GM19372 (cell line): ENCODE measurements around the gene BPIFB6.
"Not testable (repeated sequence)": the region's sequence is repeated elsewhere in the genome, so short reads cannot be mapped to it uniquely, and the experiment has no call there.

Experiments used
- ATAC-seq: cut with Tn5 transposase; IDR thresholded peaks from one replicate; pipeline ENCODE4 v1.9.1; 2021; ENCODE audit warnings: mild to moderate bottlenecking, low read depth, moderate library complexity; ENCODE audit not compliant: unreplicated experiment

Gene BPIFB6

DNA sequence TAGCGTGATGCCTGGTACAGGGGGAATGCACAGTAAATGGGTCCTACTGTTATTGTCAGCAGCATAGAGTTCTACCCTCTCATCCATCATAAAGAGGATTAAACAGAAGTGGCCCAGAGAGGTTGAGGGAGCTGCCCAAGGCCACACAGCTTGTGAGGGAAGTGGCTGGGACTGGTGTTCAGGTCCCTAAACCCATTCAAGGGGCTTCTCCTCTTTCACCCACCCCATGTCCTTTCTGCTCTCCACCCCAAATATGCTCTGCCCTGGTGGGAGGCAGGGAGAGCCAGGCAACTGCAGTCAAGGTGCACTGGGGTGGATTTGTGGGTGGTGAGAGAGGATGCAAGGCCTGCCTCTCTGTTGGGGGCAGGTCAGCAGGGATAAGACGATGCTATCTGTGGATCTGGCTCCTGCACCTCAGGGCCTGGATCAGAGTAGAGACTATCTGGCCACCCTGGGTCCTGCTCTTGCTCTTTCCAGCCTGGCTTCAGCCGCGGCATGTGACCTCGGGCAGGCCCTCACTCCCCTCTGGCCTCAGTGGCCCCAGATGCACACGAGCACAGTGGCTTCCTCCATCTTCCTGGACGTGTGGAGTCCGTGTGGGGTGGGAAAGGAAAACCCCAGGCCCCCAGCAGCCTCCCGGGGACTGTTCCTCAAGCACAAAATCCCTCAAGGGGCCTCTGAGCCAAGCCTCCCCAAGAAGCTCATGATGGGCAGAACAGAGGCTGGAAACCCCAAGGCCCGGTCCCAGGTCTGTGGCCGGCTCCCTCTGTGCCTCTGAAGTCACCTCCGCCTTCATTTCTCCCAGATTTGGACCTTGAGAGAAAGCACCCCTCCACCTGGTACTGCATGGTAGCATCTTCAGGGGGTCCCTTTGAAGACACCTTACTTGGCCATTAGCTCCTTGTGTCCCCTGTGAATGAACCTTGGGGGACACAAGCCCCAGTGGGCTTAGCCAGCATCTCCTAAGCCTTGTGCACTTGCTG lies 3.4 kb upstream of the BPIFB6 start:
- no peak for ATAC-seq

DNA sequence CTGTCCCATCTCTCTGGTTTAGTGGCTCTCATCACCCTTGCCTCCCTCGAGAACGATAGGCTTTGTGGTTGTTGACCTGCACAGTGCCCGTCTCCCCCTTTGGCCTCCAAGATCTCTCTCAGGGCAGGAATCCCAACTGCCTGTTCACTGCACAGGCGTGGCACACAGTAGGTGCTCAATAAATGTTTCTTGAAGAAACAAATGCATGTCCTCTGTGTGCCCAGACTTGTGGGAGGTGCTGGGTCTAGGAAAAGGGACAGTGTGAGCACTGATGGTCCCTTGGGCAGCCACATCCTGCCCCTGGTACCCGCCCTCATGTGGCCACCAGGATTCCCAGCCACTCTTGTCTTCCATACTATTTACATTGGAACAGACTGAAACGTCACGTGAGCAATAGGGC lies 2.6 kb upstream of the BPIFB6 start:
- no peak for ATAC-seq

DNA sequence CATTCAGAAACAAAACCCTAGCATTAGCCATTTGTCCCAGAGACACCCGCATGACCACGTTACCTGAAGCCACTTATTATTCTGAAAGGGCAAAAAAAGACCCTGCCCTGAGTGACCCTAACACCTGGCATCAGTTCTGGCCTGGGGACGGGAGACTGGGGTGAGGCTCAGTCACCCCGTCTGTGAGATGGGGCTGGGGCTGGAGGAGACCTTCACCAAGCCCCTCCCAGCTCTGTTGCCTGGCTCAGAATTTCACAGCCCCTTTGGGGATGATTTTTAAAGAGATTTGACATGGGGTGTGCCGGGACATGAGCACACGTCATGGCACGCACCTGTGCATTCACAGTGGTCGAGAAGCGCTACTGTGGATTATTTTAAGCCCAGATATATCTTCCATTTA lies 1.4 kb upstream of the BPIFB6 start:
- no peak for ATAC-seq

DNA sequence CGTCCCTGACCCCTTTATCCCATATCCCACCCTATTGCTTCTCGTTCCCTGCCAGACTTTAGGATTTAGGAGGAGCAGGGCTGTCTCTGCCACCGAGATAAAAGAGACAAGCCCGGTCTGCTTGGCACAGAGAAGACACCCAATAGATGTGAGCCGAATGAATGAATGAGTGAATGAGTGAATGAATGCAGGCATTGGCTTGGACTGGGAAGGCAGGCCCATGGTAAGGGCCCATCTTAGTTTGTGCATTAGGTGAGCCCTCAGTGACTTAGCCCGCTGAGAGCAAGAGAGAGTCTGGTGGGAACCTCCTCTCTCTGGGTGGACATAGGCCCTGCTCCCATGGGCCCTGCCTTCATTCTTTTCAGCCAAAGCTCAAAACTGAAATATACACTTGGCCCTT lies 879 bp upstream of the BPIFB6 start:
- ATAC-seq, result no peak

DNA sequence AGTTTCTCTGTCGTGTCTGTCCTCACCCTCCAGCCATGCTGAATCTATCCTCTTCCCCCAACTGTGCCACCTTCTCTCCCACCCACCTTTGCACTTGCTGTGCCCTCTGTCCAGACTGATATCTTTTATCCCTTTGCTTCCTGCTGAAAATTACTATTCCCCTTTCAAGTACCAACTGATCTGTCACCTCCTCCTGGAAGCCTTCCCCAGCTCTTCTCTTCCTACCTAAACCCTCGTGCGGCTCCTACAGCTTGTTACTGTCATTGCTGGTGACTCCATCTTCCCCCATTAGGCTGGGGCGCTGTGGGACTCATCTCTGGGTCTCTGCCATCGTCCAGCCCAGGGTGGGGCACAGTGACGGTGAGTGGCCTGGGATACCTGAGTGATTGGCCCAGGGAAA lies 1.1 kb downstream of the BPIFB6 start:
- ATAC-seq, result no peak

DNA sequence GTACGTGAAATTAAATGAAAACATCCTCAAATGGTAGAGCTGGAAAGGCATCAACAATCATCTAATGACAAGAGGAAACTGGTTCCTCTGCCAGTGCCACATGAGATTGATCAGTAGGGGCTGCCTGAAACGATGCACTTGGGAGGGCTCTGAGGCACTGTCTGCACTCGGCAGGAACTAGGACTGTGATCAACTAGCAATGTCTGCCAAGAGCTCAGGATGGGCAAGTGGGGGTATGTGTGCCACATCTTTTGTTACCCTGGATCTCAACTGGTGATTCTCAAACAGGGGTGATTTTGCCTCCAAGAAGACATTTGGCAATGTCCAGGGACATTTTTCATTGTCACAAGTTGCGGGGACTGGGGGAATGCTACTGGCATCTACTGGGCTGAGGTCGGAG lies 1.9 kb downstream of the BPIFB6 start:
- ATAC-seq, result no peak

DNA sequence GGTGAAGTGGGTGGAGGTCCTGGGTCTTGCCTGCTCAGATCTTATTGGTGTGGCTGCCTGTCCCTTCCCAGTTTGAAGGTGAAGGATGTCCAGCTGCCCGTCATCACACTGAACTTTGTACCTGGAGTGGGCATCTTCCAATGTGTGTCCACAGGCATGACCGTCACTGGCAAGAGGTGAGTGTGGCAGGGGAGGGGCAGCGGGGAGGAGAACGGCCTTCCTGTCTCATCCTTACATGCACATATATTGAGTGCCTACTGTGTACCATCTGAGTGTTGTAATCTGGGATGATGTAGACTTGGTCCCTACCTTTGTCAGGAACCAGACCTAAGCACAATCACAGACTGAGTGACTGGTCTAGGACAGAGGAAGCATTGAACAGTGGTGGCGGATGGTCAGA lies 2.7 kb downstream of the BPIFB6 start:
- no peak for ATAC-seq

DNA sequence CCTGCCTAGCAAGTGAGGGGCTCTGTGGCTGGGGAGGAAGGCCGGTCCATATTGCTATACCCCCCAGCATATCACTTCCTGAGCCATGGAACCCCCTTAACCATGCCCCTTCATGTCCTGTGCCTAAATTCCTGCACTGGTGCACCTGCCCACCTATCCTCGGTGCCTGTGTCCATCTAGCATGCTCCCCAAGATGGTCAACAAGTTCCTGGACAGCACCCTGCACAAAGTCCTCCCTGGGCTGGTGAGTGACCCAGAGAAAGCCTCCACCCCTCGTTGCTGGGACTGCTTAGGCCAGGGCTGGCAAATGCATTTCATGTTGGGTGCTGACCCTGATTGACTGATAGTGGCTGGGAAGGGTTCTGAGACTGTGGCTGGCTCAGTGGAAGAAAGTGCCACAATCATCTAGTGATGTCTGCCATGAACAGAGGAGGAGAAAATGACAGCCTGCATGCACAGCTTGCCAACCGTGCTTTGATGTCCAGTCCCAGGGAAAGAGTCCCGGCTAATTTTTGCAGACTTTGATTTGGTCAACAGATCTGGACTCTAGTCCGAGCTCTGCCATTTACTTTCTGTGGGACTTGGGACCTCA lies 3.5 kb downstream of the BPIFB6 start:
- ATAC-seq, result no peak

DNA sequence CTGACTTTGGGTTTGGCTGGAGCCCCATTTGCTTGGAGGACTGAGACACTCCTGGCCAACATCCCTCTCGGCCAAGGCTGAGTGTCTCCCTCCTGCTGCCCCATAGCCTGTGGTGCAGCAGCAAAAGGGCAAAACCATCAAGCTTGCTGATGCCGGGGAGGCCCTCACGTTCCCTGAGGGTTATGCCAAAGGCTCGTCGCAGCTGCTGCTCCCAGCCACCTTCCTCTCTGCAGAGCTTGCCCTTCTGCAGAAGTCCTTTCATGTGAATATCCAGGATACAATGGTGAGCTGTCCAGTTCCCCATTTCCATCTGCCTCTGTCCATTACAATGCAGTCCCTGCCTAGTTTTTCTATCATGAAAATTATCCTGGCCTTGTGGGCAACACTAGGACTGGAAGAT lies 6.0 kb downstream of the BPIFB6 start:
- no peak for ATAC-seq

DNA sequence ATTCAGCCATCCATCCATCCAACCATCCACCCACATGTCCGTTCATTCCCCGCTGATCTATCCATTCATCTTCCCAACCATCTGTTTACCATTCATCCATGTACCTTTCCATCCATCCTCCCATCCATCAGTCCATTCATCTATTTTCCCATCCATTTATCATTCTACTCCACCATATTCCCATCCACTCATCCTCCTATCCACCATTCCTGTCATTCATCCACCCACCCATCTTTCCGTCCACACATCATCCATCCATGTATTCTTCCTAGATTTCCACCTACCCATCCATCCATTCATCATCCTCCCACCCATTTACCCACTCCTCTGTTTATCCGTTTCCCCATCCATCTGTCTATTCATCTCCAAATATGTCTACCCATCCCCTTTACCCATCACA lies 6.8 kb downstream of the BPIFB6 start:
- ATAC-seq, result no peak

DNA sequence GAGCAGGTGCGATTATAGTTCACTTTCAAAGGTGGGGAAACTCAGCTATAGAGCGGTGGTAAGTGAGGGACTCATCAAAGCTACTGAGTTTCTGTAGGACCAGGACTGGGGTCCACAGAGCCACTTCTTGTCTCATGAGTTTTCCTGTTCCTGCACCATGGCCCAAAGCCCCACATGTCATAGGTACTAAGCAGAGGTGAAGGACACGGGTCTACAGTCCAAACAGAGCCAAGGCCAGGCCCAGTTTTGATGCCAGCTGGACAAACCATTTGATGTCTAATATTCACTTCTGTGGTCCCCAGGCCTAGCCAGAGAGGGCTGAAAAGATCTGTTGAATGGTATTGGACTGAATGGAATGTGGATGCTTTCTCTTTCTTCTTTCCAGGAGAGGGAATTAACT lies 11.0 kb downstream of the BPIFB6 start:
- no peak for ATAC-seq

DNA sequence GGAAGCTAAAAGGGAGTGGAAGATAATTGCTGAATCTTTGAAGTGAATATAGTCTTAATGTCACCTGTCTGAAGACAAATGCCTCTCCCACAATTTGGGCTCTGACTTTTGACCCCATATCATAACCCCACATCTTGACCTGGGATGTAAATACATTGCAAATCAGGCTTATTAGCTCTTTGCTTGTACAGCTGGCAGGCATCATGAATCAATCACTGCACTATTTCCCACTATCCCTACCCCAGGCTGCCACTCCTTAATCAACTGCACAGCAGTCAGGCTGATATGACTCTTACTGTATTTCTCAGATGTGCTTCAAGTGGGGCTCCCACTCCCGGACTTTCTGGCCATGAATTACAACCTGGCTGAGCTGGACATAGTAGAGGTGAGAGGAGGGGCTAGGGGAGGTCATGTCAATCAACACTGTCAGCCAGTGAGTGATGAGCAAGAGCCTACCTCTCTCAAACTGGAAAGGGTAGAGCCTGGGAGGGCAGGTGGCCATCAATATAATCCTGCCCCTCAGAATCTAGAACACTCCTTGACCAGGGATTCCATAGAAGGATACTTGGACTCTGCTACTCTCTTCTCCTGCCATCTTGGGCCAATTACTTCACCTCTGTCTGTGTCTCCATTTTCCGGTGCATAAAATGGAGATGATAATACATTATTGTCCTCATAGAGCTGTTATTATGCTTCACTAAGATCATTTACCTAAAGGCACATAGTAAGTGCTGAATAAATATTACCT lies 11.7 kb downstream of the BPIFB6 start:
- no peak for ATAC-seq

DNA sequence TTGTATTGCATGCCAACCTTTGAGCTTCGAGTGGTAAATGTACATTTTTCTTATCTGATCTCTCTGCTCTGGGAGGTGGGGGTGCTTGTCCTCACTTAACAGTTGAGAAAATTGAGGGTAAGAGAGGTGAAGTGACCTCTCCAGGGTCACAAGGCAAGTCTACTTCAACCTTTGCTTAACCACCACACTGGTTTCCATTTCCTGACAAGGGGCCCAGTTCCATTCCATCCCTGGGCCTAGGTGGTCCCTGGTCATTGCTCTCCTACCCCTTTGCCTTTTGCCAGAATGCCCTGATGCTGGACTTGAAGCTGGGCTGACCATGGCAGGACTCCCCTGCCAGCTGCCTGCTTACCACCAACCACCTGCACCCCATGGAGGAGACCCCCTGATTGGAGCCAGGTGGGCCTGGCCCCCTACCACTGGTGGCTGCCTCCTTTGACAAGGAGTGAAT lies 12.3 kb downstream of the BPIFB6 start:
- no peak for ATAC-seq

DNA sequence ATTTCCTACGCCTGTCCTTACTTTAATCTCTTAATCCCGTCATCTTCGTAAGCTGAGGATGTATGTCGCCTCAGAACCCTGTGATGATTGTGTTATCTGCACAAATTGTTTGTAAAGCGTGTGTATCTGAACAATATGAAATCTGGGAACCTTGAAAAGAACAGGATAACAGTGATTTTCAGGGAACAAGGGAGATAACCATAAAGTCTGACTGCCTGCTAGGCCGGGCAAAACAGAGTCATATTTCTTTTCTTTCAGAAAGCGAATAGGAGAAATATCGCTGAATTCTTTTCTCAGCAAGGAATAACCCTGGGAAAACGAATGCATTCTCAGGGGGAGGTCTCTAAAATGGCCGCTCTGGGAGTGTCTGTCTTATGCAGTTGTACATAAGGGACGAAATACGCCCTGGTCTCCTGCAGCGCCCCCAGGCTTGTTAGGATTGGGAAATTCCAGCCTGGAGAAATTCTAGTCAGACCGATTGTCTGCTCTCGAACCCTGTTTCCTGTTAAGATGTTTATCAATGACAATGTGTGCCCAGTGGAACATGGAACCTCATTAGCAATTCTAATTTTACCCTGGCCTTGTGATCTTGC lies 13.8 kb downstream of the BPIFB6 start:
- not testable (repeated sequence) for ATAC-seq

DNA sequence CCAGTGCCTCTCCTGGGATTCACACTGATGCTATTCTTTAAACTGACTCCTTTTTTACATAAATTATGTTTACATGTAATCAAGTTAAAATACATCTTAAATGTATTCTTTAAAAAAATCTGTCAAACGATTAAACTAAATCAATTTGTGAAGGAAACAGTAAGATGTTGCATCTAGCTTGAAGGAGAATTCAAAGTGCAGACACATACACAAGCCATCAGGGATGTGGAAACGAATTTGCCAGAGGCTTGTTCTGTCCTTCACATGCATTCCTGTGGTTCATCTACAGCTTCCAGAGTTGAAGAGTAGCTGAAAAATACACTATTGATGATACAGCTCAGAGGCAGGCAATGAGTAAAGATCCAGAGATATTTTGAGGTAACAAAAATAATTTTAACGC lies 15.0 kb downstream of the BPIFB6 start:
- ATAC-seq, result no peak

DNA sequence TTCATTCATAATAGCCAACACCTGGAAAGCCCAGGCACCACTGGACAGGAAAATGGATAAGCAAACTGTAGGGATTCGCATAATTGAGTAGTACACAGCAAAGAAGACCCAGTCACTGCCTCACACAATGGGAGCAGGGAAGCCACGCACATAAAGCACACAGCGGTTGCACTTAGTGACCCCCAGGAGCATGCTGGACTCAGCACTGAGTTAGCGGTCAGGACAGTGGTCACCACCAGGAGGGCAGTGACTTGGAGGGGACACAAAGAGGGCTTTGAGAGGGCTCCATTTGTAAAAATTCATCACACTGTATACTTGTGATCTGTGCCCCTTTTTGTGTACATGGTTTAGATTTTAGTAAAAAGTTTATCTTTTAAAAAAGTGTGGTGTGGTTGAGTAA lies 19.9 kb downstream of the BPIFB6 start:
- ATAC-seq, result no peak

DNA sequence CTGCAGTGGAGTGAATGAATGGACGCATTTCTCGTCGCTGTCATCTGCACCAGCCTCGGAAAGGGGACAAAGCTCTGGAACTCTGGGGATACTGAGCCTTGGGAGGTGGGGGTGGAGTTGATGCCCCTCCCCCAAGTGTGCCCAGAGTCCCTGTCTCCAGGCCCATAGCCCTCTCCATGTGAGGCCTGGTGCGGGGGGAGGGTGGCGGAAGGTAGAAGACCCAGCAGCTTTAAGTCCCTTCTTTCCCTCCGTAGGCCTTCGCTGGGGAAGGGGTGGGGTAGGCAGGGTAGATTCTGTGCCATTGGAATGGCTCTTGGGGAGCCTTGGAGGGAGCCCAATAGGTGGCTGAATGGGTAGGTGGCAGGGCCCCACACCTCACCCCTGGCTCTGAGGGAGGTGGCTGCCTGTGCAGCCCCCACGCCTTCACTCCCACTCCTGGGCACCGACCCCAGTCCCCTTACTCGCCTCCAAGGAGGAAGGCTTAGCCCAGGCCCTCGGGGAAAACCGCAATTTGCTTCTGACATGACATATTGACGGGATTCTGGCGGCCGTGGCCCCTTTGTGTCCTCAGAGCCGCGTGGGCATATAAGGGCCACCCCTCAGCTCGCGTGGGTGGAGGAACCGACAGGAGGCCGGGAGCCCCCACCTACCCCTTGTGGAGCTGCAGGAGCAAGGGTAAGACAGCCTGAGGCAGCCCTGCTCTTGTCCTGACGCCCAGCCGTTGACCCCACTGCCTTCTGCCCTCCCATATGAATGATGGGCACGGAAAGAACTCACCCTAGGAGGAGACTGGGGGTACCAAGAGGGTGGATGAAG lies 22.1 kb downstream of the BPIFB6 start, which contains the start of gene BPIFB3:
TSS of gene BPIFB3 (plus strand) at position 613 of the 816 bp plus-strand sequence. CDS start 1,533 bp downstream, outside the sequence.
- no peak for ATAC-seq

DNA sequence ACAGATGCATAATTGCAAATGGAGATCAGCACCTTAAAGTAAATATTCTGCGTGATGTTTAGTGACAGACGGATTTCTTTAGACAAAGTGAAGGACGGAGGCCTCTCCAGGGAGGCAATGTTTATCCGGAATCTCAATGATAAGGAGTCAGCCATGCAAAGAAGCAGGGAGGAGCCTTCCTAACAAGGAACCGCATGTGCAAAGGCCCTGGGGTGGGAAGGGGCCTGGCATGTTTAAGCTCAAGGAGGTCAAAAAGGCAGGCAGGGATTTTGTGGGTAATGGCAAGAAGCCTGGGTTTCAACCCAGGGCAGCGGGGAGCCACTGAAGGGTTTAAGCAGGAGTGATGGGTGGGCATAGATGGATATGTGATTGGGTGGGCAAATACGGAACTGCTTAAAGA lies 22.9 kb downstream of the BPIFB6 start:
- ATAC-seq, result no peak

DNA sequence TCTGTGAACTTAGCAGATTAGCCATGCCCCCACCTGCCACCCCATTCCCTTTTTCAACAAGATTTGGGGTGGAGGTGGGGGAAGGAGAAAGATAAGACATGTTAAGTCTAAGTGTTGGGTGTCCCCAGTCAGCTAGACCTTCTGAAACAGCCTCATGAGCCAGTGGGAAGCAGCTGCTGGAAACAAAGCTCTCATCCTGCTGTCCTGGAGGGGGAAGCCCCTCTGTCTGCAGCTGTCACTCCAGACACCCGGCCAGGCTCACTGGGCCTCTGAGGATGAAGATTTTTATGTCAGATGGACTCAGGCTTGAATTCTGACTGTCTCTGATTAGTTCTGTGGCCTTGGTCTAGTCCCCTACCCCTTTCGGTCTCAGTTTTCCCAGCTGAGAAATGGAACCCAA lies 23.3 kb downstream of the BPIFB6 start:
- no peak for ATAC-seq

DNA sequence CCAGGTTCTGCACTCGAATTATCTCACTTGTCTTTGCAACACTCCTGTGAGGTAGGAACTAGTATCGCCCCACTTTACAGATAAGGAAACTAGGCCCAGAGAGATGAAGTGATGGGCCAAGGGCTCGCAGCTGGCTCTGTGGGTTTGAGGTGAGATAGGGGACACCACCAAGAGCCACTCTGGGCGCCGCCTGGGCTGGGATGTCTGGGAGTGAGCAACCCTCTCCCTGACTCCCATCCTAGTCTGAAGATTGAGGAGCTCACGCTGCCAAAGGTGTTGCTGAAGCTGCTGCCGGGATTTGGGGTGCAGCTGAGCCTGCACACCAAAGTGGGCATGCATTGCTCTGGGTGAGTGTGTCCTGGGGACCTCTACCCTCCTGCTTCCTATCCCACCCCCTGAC lies 27.7 kb downstream of the BPIFB6 start:
- no peak for ATAC-seq
